ENCODE data around the gene GTPBP1. TPM values are rescaled to one million over a fixed set of nuclear protein-coding genes. Genes with fewer than 3 reads are reported as not detected.

The GTPBP1 gene
- total RNA-seq, 1 experiment from 2014 or later, result 94.7 TPM

DNA sequence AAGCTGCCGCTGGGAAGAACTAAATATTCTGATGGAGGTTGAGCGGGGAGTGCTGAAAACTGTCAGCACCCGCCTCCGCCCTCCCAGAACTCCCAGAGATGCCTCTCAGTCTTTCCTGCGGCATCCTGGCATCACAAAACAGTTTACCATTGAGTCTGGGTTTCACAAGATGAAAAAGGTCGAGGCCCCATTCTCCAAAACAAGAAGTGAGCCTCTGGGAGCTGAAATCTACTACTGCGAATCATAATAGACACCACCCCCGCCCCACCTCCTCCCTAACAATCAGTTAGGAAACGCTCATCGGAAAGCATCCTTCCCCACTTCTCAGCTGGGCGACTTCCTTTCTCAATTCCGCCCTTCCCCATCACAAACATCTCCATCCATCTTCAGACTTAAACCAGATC is 49.0 kb downstream of the GTPBP1 start:
- POLR2A ChIA-PET (ENCODE audit: unreplicated experiment), result interaction anchor here (0.6 to 0.7 kb wide), 4 partner anchors 48 to 515 kb away, joined by 3 to 6 read pairs (median 4); no protein-coding TSS in a partner anchor
- no TSS peak for BruUV-seq (replicated peaks)

DNA sequence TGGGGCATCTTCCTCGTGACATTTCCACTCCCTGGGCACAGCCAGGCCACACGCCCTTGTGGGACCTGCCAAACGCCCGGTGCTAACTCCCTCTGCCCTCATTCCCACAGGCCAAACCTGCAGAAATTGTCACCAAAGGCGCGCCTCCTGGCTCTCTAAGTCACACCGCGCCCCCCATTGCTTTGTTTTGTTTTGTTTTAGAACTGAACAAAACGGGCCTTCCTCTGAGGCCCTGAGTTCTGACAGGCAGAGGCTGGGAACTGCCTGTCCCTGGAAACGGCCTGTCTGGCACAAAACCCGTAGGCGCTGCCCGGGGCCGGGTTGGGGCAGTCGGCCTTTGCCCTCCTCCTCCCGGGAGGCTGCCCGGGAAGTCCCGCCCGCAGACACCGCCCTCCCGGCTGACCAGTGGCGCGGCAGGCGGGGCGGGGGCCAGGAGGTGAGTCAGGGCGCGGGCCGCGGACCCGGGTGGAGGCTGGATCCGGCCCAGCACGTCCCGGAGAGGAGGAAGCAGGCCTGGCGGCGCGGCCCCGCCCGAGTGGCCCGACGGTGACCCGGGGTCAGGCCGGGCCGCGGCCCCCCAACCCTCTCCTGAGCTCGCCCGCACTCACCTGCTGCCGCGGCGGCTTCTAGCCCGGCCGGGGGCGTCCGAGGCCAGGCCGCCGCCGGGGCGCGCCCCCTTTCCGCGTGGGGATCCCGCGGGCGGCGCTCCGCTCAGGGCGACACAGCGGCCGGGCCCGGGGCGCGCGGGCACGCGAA is 49.6 kb downstream of the GTPBP1 start:
- TF ChIP-seq, protein P1, sequence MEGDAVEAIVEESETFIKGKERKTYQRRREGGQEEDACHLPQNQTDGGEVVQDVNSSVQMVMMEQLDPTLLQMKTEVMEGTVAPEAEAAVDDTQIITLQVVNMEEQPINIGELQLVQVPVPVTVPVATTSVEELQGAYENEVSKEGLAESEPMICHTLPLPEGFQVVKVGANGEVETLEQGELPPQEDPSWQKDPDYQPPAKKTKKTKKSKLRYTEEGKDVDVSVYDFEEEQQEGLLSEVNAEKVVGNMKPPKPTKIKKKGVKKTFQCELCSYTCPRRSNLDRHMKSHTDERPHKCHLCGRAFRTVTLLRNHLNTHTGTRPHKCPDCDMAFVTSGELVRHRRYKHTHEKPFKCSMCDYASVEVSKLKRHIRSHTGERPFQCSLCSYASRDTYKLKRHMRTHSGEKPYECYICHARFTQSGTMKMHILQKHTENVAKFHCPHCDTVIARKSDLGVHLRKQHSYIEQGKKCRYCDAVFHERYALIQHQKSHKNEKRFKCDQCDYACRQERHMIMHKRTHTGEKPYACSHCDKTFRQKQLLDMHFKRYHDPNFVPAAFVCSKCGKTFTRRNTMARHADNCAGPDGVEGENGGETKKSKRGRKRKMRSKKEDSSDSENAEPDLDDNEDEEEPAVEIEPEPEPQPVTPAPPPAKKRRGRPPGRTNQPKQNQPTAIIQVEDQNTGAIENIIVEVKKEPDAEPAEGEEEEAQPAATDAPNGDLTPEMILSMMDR (conservative IDR thresholded peaks at IDR 0.05), result no peak
- no peak for TF ChIP-seq EZH2 (IDR thresholded peaks at IDR 0.05; ENCODE audit: low read depth)
- H2AFZ ChIP-seq, result 0 out of 2 replicates have a peak overlapping the region, but pooled peaks have one; percentile 1
- H3K4me2 ChIP-seq, result peak overlapping the region; percentile 89
- no peaks in the 10 kb centered on the region for H4K20me1 ChIP-seq (ENCODE audit: insufficient read depth)
- no peaks in the 10 kb centered on the region for H3K27me3 ChIP-seq (ENCODE audit: insufficient read depth, low read depth)
- peak; percentile 85 to 97 for DNase-seq
- H3F3A ChIP-seq (ENCODE audit: insufficient read depth, low read depth), result peaks cover 40% of the 10 kb centered on the region
- intact Hi-C loops (cut with micrococcal nuclease; ENCODE audit: unreplicated experiment), result loop anchor here (2.0 to 10.0 kb wide), 5 partner anchors 47 to 701 kb away; partner anchors contain the start of genes APOBEC3B, GTPBP1 and PICK1
- H3K9me3 ChIP-seq (ENCODE audit: insufficient read depth, low read depth), result no peaks in the 10 kb centered on the region
- peak overlapping the region; percentile 87 for H3K27ac ChIP-seq
- CTCF ChIA-PET, result interaction anchor here (0.9 kb wide), 1 partner anchor 11 kb away, joined by 20 read pairs; no protein-coding TSS in a partner anchor
- POLR2A ChIA-PET (ENCODE audit: unreplicated experiment), result interaction anchor here (0.7 kb wide), 1 partner anchor 399 kb away, joined by 3 read pairs; no protein-coding TSS in a partner anchor
- H3K36me3 ChIP-seq (ENCODE audit: low read depth), result peaks cover 23% of the 10 kb centered on the region
- H3K4me3 ChIP-seq, result peak overlapping the region; percentile 89
- H3K9me2 ChIP-seq (ENCODE audit: insufficient read depth), result no peaks in the 10 kb centered on the region
- H3K4me1 ChIP-seq (replicated peaks; ENCODE audit: insufficient read depth), result peaks cover 55% of the 10 kb centered on the region
- BruUV-seq (replicated peaks), result TSS peak; percentile 63
- peaks cover 38% of the 10 kb centered on the region for H3K79me2 ChIP-seq (ENCODE audit: low read depth)

More for the DNA sequence above, 49.0 kb downstream of the GTPBP1 start:
- Histone ChIP-seq H3K4me3 (peak overlapping the region; percentile 89), H3K36me3 (ENCODE audit: low read depth) (peaks cover 28% of the 10 kb centered on the region), H3K4me2 (peak overlapping the region; percentile 89), H3K79me2 (ENCODE audit: low read depth) (peaks cover 38% of the 10 kb centered on the region), H4K20me1 (ENCODE audit: insufficient read depth) (no peaks in the 10 kb centered on the region), H3K4me1 (replicated peaks; ENCODE audit: insufficient read depth) (peaks cover 55% of the 10 kb centered on the region), H3K27ac (peak overlapping the region; percentile 87), H3K27me3 (ENCODE audit: insufficient read depth, low read depth) (no peaks in the 10 kb centered on the region), H3K9me3 (ENCODE audit: insufficient read depth, low read depth) (no peaks in the 10 kb centered on the region), H3K9me2 (ENCODE audit: insufficient read depth) (no peaks in the 10 kb centered on the region), H2AFZ (0 out of 2 replicates have a peak overlapping the region, but pooled peaks have one; percentile 1), H3F3A (ENCODE audit: insufficient read depth, low read depth) (peaks cover 38% of the 10 kb centered on the region)
- no peak for DNase-seq
- intact Hi-C loops (cut with micrococcal nuclease; ENCODE audit: unreplicated experiment), result loop anchor here (2.0 to 10.0 kb wide), 6 partner anchors 48 to 768 kb away; partner anchors contain the start of genes APOBEC3B, ATF4, GTPBP1 and PICK1
- TF ChIP-seq, protein P1 (conservative IDR thresholded peaks at IDR 0.05), result no peak
- no peak for TF ChIP-seq EZH2 (IDR thresholded peaks at IDR 0.05; ENCODE audit: low read depth)
- CTCF ChIA-PET, result interaction anchor here (0.6 to 1.0 kb wide), 3 partner anchors 12 to 556 kb away, joined by 4 to 6 read pairs (median 5); no protein-coding TSS in a partner anchor

DNA sequence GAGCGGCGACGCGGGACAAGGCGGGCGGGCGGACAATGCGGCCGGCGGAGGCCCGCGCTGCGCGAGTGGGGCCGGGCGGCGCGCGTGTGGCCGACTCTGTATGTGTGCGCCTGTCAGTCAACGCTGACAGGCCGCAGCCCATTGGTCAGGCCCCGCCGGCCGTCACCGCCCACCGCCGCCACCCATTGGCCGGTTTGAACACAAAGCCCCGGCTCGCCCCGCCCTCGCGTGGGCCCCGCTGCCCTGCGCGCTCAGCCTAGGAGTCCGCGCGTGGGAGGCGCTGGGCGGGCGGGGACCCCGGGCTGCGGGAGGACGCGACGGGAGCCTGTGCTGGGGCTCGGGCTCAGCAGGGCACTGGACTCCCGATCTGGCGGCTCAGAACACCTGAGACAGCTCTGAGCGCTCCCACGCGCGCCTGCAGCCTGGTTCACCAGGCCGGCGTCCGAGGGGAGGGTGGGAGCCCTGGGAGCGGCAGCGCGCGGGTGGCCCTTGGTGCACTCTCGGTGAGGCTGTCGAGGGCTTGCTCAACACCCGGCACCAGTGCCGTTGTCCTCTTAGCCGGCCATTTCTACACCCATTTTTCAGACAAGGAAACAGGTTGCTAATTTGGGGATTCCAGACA is 50.3 kb downstream of the GTPBP1 start, which contains the start of gene SUN2:
Gene SUN2 (minus strand): TSS at position 88 of the 622 bp plus-strand sequence. CDS start 3,370 bp downstream, outside the sequence.
- no TSS peak for BruUV-seq (replicated peaks)
- Histone ChIP-seq H3K4me3 (peak within 1 kb of the TSS; percentile 89), H3K27ac (peak within 1 kb of the TSS; percentile 87), H3K9me2 (ENCODE audit: insufficient read depth) (no peaks in the 10 kb centered on the region), H3K27me3 (ENCODE audit: insufficient read depth, low read depth) (no peaks in the 10 kb centered on the region), H3K36me3 (ENCODE audit: low read depth) (peaks cover 16% of the 10 kb centered on the region), H3F3A (ENCODE audit: insufficient read depth, low read depth) (peaks cover 40% of the 10 kb centered on the region), H3K9me3 (ENCODE audit: insufficient read depth, low read depth) (no peaks in the 10 kb centered on the region), H2AFZ (peak within 1 kb of the TSS; percentile 91), H4K20me1 (ENCODE audit: insufficient read depth) (no peaks in the 10 kb centered on the region), H3K4me2 (peak within 1 kb of the TSS; percentile 89), H3K79me2 (ENCODE audit: low read depth) (peaks cover 38% of the 10 kb centered on the region), H3K4me1 (replicated peaks; ENCODE audit: insufficient read depth) (peaks cover 55% of the 10 kb centered on the region)
- peak; percentile 71 to 90 for DNase-seq
- CTCF ChIA-PET, result interaction anchor here (0.9 kb wide), 1 partner anchor 11 kb away, joined by 20 read pairs; no protein-coding TSS in a partner anchor
- POLR2A ChIA-PET (ENCODE audit: unreplicated experiment), result interaction anchor here (0.6 to 0.7 kb wide), 3 partner anchors 16 to 398 kb away, joined by 3 to 4 read pairs (median 3); no protein-coding TSS in a partner anchor
- TF ChIP-seq, protein P1 (conservative IDR thresholded peaks at IDR 0.05), result no peak
- intact Hi-C loops (cut with micrococcal nuclease; ENCODE audit: unreplicated experiment), result loop anchor here (2.0 to 10.0 kb wide), 5 partner anchors 47 to 701 kb away; partner anchors contain the start of genes APOBEC3B, GTPBP1 and PICK1

Measured in PC-9 (cell line).